CD4-positive, alpha-beta T cell treated with Interleukin-4 for 4 hours (primary cell): ENCODE measurements around the gene ME1.
"Not testable (repeated sequence)": the region's sequence is repeated elsewhere in the genome, so short reads cannot be mapped to it uniquely, and the experiment has no call there.

Experiments
- DNase-seq: peaks from one replicate; pipeline ENCODE4 v3.0.0-alpha.2; 2020

The ME1 gene

DNA sequence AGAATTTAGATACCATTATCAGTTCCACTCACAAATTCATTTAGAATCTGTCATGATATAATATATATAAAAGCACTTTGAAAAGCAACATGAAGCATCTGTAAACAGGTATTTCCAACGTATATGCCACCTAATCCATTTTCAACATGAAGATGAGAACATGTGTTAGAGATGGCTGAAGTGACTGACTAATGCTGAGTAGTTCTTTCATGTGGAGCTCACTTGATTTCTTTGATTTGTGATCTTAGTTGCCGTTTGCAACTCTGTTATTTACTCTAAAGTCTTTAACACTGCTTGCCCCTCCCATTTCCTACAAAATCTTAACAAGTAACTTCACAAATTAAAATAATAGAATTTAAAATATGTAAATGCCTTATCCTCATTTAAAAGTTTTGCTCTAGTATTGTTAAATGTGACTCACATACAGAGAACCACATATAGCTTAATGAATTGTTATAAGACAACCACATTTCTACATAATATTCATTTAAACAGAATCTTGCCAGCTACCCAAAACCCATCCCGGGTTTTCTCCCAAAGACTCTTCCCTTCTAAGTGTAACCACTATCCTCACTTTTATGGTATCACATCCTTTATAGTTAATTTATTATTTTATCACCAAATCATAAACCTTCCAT, 78.3 kb downstream of the ME1 start:
- no peak for DNase-seq

DNA sequence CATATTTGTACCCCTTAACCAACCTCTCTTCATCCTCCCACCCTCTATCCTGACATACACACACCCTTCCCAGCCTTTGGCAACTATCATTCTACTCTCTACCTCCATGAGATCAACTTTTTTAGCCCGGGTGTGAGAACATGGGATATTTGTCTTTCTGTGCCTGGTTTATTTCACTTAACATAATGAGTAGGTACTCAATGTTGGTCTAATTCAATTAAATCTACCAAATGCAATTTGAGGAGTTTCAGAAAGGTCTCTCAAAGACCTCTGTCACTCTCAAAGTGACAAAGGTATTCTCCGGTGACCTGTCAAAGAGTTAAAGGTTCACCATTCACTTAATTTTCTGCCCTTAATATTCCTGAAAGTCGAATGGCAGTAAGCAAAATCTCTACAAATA, 87.7 kb downstream of the ME1 start:
- no peak for DNase-seq

- no peak for DNase-seq
These were observed 89.1 kb downstream of the ME1 start for GRCh38 chr6:83341765-83342164.

- DNase-seq, result not testable (repeated sequence)
These were observed 96.9 kb downstream of the ME1 start for GRCh38 chr6:83333916-83334315.

DNA sequence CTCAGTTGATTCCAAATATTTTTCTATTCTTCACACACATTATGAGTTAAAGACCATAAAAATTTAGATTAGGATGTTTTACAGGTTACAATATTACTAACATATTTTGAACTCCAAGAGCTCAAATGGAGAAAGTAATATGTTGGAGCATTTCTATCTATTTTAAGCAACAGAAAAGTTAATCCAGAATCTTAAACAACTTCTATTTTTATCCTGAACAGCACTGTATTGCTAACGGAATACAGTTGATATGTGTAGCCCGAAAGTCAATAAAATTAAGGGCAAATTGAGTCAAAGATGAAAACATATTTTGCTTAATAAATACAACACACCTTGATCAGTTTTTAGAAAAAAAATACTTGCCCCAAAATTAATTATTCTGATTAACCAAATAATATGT, 97.4 kb downstream of the ME1 start:
- DNase-seq, result no peak

- DNase-seq, result no peak
These were observed 116.2 kb downstream of the ME1 start for GRCh38 chr6:83314693-83315092.

DNA sequence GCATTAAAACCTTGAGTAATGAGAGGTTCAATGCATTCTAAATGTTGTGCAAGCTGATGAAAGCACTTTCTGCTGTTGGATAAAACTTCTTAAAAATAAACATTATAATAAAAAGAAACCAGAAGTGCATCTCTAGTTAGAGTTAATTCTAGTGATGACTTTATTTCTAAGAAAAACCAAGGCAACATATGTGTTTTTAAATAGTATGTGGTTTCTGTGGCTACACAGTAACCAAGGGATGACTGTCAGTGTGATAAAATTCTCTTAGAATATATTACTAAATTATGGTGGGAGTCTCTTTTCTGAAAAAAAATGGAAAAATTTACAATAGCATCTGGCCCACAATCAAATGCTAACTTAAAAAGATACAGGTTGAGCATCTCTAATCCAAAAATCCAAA, 117.0 kb downstream of the ME1 start:
- DNase-seq, result no peak

GRCh38 chr6:83311231-83311630, 119.6 kb downstream of the ME1 start:
- no peak for DNase-seq

- no peak for DNase-seq
These were observed 120.8 kb downstream of the ME1 start for GRCh38 chr6:83310046-83310445.

GRCh38 chr6:83309344-83309743, 121.5 kb downstream of the ME1 start:
- DNase-seq, result no peak

DNA sequence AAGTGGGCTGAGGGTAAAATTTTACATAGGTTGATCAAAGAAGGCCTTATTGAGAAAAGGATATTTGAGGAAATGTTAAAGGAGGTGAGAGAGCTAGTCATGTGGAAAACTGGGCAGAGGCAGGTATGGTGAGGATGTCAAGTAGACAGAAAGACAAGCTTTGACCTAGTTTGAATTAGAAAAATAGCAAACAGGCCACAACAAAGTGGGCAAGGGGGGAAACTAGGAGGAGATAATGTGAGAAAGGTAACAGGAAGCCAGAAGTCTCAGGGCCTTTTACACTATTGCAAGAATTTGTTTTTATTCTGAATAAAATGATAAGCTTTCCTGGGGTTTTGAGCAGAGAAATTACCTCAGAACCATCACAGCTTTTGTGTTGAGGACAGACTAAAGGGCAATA, 122.0 kb downstream of the ME1 start:
- DNase-seq, result peak; percentile 20

- no peak for DNase-seq
These were observed 123.0 kb downstream of the ME1 start for GRCh38 chr6:83307849-83308248.

GRCh38 chr6:83303426-83303825, 127.4 kb downstream of the ME1 start:
- DNase-seq, result no peak

- DNase-seq, result no peak
These were observed 136.2 kb downstream of the ME1 start for GRCh38 chr6:83294676-83295075.

DNA sequence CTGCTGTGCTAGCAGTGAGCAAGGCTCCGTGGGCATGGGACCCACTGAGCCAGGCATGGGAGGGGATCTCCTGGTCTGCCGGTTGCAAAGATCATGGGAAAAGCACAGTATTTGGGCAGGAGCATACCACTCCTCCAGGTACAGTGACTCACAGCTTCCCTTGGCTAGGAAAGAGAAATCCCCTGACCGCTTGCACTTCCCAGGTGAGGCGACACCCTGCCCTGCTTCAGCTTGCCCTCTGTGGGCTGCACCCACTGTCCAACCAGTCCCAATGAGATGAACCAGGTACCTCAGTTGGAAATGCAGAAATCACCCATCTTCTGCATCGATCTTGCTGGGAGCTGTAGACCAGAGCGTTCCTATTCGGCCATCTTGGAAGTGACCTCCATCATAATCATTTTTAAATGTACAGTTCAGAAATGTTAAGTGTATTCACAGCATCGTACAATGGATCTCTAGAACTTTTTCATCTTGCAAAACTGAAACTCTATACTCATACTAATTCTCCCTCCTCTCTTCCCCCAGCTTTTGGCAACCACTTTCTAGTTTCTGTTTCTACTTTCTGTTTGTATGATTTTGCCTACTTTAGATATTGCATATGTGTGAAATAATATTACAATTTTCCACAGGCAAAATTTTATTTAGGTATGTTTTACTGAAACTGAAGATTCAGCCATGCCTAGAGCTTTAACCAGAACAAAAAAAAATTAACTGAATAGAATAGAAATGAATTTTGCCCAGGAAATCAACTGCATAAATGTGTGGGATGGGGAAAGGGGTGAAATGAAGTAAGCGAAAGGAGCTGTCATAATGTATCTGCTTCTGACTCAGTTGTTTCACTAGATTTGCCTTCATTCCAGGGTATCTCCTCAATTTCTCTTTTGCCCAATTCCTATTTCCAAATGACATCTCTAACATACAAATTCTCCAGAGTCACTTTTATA, 137.7 kb downstream of the ME1 start:
- DNase-seq, result no peak

- DNase-seq, result not testable (repeated sequence)
These were observed 143.6 kb downstream of the ME1 start for GRCh38 chr6:83287298-83287697.

- DNase-seq, result no peak
These were observed 144.9 kb downstream of the ME1 start for GRCh38 chr6:83285917-83286316.

DNA sequence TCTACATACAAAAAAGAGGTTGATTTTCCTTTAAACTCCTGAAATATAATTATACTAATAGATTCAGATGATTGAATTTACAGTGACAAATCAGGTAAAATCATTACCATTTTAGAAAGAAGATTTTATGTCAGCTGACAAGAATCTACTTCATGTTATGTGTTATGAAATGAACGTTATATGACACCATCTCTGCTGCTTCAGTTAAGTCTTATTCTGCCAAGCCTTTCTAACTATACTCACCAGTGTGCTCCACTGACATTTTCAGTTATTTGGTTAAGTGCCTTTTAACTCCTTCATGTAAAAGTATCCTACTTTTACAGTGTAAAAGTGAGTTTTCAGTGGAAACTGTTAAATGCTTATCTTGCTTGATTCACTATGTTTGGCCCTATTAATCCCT, 157.3 kb downstream of the ME1 start:
- DNase-seq, result no peak

- DNase-seq, result no peak
These were observed 159.7 kb downstream of the ME1 start for GRCh38 chr6:83270971-83271719.

- DNase-seq, result no peak
These were observed 165.5 kb downstream of the ME1 start for GRCh38 chr6:83265384-83265783.

DNA sequence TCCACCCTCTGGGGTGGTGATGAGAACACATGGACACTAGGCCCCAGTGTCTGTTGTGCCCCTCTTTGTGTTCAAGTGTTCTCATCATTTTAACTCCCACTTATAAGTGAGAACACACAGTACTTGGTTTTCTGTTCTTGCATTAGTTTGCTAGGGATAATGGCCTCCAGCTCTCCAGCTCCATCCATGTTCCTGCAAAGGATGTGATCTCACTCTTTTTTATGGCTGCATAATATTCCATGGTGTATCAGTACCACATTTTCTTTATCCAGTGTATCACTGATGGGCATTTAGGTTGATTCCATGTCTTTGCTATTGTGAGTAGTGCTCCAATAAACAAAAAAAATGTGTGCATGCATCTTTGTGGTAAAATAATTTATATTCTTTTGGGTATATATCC, 170.3 kb downstream of the ME1 start:
- no peak for DNase-seq

DNA sequence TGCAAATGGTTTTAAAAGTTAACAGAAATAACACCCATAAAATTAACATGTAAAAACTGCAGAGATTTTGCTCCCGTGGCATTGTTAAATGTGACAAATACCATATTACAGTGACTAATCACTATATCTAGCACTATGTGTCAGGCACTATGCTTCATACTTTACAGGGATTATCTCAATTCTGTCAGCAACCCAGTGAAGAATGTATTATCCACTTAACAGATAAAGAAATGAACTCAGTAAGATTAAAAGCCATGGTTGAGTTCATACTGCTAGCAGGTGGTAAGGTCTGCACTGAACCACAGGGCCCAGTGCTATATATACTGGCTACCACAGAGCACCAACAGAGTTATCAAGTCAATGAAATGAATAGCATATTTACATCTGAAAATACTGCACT, 172.3 kb downstream of the ME1 start:
- DNase-seq, result no peak

GRCh38 chr6:83257791-83258190, 173.1 kb downstream of the ME1 start:
- DNase-seq, result no peak

- DNase-seq, result not testable (repeated sequence)
These were observed 174.1 kb downstream of the ME1 start for GRCh38 chr6:83256719-83257118.
